ENCODE data around the gene PRRC2B.

DNA sequence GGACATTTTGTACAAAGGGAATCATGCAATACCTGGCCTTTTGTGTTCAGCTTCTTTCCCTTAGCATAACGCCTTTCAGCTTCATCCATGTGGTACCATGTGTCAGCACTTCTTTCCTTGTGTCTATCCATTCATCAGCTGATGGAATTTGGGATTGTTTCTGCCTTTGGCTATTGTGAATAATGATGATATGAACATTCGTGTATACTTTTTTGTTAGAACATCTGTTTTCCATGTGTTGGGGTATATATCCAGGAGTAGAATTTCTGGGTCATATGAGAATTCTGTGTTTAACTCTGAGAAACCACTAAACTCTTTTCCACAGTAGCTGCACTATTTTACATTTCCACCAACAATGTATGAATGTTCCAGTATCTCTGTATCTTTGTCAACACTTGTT, 14.8 kb upstream of the PRRC2B start:
- TF ChIP-seq EZH2 (IDR thresholded peaks at IDR 0.05; ENCODE audit: insufficient read depth, poor library complexity, severe bottlenecking): no peak
- no peak for TF ChIP-seq EZH2phosphoT487 (IDR thresholded peaks at IDR 0.05; ENCODE audit: insufficient read depth, low read depth)
